GM12878 (cell line): ENCODE results near the gene RAMP2. TPM values are rescaled to one million over a fixed set of nuclear protein-coding genes. Genes with fewer than 3 reads are reported as not detected.

ENCODE experiments used
- CBFB ChIP-seq: IDR thresholded peaks from 2 replicates; pipeline ENCODE4 v1.6.1; 2016; ENCODE audit warnings: antibody characterized with exemption, low read depth
- CBX3 ChIP-seq: fragments of 200-600 bp; sonication (generic); IDR thresholded peaks from 2 replicates; pipeline ENCODE4 v1.6.1; 2016; ENCODE audit warnings: low read depth, borderline replicate concordance
- CEBPB ChIP-seq, 2 experiments: fragments of 150-350 bp in 1 of 2; IDR thresholded peaks; 2 replicates each; pipeline ENCODE4 v1.6.1; 2012 to 2014; ENCODE audit warnings: low read depth in 2 of 2, low read length in 2 of 2, borderline replicate concordance in 1 of 2, inconsistent platforms in 1 of 2
- CHD2 ChIP-seq: IDR thresholded peaks from 2 replicates; pipeline ENCODE4 v1.6.1; 2011; ENCODE audit warnings: low read depth, low read length, improper control_type of control experiment, borderline replicate concordance
- EP300 ChIP-seq, 2 experiments: fragments of 150-350 bp in 1 of 2; IDR thresholded peaks; 2 replicates each; pipeline ENCODE4 v1.6.1; 2011 to 2012; ENCODE audit warnings: low read depth in 2 of 2, low read length in 2 of 2, borderline replicate concordance in 1 of 2, improper control_type of control experiment in 1 of 2, inconsistent platforms in 1 of 2; ENCODE audit not compliant: control insufficient read depth in 1 of 2
- EZH2 ChIP-seq: IDR thresholded peaks from 2 replicates; pipeline ENCODE4 v1.6.1; 2012; ENCODE audit warnings: low read depth, mild to moderate bottlenecking, control low read depth, inconsistent platforms, low read length, borderline replicate concordance; ENCODE audit not compliant: control insufficient read depth
- FOXM1 ChIP-seq: IDR thresholded peaks from 2 replicates; pipeline ENCODE4 v1.6.1; 2012; ENCODE audit warnings: low read depth, mild to moderate bottlenecking, inconsistent platforms, low read length, moderate library complexity
- JUND ChIP-seq: IDR thresholded peaks from 2 replicates; pipeline ENCODE4 v1.6.1; 2012; ENCODE audit warnings: low read depth, mild to moderate bottlenecking, low read length, improper control_type of control experiment, moderate library complexity
- MEF2B ChIP-seq: fragments of 450-650 bp; IDR thresholded peaks from 2 replicates; pipeline ENCODE4 v1.6.1; 2018; ENCODE audit warnings: mild to moderate bottlenecking, moderate library complexity; ENCODE audit not compliant: partially characterized antibody, poor library complexity, severe bottlenecking
- NFIC ChIP-seq: IDR thresholded peaks from 2 replicates; pipeline ENCODE4 v1.6.1; 2012; ENCODE audit warnings: low read depth, mild to moderate bottlenecking, inconsistent platforms, low read length, moderate library complexity
- PAX5 ChIP-seq: IDR thresholded peaks from 2 replicates; pipeline ENCODE4 v1.6.1; 2011; ENCODE audit warnings: low read depth, low read length, borderline replicate concordance
- PML ChIP-seq: IDR thresholded peaks from 2 replicates; pipeline ENCODE4 v1.6.1; 2012; ENCODE audit warnings: low read length, inconsistent platforms
- RELA ChIP-seq: fragments of 450-650 bp; IDR thresholded peaks from 2 replicates; pipeline ENCODE4 v1.8.0; 2014; ENCODE audit warnings: borderline replicate concordance; ENCODE audit not compliant: partially characterized antibody
- SUZ12 ChIP-seq: fragments of 200-600 bp; sonication (generic); IDR thresholded peaks from one replicate; pipeline ENCODE4 v1.6.1; 2018; ENCODE audit warnings: antibody characterized with exemption, mild to moderate bottlenecking; ENCODE audit not compliant: unreplicated experiment
- WRNIP1 ChIP-seq: IDR thresholded peaks from 2 replicates; pipeline ENCODE4 v1.6.1; 2011; ENCODE audit warnings: low read depth, low read length, improper control_type of control experiment, borderline replicate concordance
- YBX1 ChIP-seq: fragments of 450-650 bp; IDR thresholded peaks from 2 replicates; pipeline ENCODE4 v1.6.1; 2016; ENCODE audit warnings: antibody characterized with exemption
- ZNF207 ChIP-seq: fragments of 450-650 bp; IDR thresholded peaks from 2 replicates; pipeline ENCODE4 v1.6.1; 2014; ENCODE audit warnings: antibody characterized with exemption, mild to moderate bottlenecking, borderline replicate concordance
- ZNF24 ChIP-seq: fragments of 450-650 bp; IDR thresholded peaks from 2 replicates; pipeline ENCODE4 v1.6.1; 2017; ENCODE audit warnings: antibody characterized with exemption, mild to moderate bottlenecking
- ZNF622 ChIP-seq: fragments of 450-650 bp; IDR thresholded peaks from 2 replicates; pipeline ENCODE4 v1.6.1; 2017; ENCODE audit warnings: mild to moderate bottlenecking, inconsistent platforms
- ZSCAN29 ChIP-seq: fragments of 450-650 bp; IDR thresholded peaks from 2 replicates; pipeline ENCODE4 v1.6.1; 2017; ENCODE audit warnings: mild to moderate bottlenecking, moderate library complexity
- polyA plus RNA-seq, 11 experiments: library from polyadenylated mRNA; depleted of rRNA in 4 of 11; unstranded in 6 of 11; stranded (reverse) in 5 of 11; fragments of >200 nt; fragmentation: Nextera tagmentation in 4 of 11; fragmentation: Illumina TruSeq in 1 of 11; extraction: Ambion mirVana in 4 of 11; extraction: Trizol in 1 of 11; gene quantifications; 1 replicate in 1 of 11; 2 replicates in 10 of 11; pipeline versions ENCODE4 v1.2.1 to v1.2.3, GENCODE V29; 2011 to 2016; ENCODE audit warnings: inconsistent platforms in 2 of 11, missing spikeins in 2 of 11, low read depth in 1 of 11
- total RNA-seq, 4 experiments: library from RNA; depleted of rRNA in 3 of 4; stranded (reverse); fragments of >200 nt in 3 of 4; fragmentation: Illumina TruSeq in 1 of 4; extraction: Trizol in 1 of 4; gene quantifications; 2 replicates each; pipeline versions ENCODE4 v1.2.1 to v1.2.3, GENCODE V29; 2013 to 2021
- TF ChIP-seq, protein P1 (sequence below): IDR thresholded peaks from 2 replicates; pipeline ENCODE4 v1.6.1; 2012; ENCODE audit warnings: low read depth, low read length, improper control_type of control experiment
- TF ChIP-seq, protein P2 (sequence below): IDR thresholded peaks from 2 replicates; pipeline ENCODE4 v1.6.1; 2012; ENCODE audit warnings: improper control_type of control experiment, low read depth, low read length; ENCODE audit not compliant: insufficient replicate concordance
- TF ChIP-seq, protein P3 (sequence below): IDR thresholded peaks from 2 replicates; pipeline ENCODE4 v1.6.1; 2011; ENCODE audit warnings: low read depth, low read length, improper control_type of control experiment, borderline replicate concordance

RAMP2 gene
- total and polyA plus RNA-seq, 10 of the 15 experiments (the other 5 are each of a cell fraction or from before 2014, with no cell fraction given): 0.14 to 0.32 (median 0.21) TPM; not detected in 4

DNA sequence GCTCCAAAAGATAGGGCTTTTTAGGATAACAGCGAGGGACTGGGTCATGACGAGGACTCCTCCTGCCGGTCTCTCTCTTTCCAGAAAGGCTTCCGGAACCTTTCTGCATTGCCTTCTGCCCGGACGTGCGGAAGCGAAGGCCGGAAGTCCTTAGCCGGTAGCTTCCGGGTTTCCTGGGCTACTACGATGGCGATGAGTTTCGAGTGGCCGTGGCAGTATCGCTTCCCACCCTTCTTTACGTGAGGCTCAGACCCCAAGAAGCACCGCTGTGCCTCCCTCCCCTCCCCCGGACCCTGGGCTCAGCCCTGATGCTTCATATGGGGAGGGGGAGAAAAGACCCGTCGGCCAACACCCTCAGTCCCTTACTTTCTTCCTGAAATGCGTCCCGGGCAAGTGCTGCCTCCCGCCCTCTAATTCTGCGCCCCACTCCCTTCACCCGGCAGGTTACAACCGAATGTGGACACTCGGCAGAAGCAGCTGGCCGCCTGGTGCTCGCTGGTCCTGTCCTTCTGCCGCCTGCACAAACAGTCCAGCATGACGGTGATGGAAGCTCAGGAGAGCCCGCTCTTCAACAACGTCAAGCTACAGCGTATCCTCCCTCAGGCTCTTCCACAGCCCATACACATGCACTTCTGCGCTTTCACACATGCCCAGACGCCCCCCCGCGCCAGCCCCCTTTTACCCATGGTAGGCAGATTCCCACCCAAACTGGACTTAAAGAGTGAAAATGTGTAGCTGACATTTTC is 12.4 kb downstream of the RAMP2 start, which contains the start of gene VPS25 (continued):
- TF ChIP-seq CBFB (peak; percentile 50; the same call in 1 of the 2 replicates), WRNIP1 (peak; percentile 95; the same call in 1 of the 2 replicates), ZNF622 (no peak), CBX3 (no peak), JUND (no peak), CHD2 (no peak), EP300 (IDR thresholded peaks at IDR 0.05; ENCODE audit: borderline replicate concordance in 1 of 2, control insufficient read depth in 1 of 2, low read depth in 2 of 2, low read length in 2 of 2) (no peak), NFIC (no peak), EZH2 (no peak), ZNF207 (peak; percentile 80; the same call in 1 of the 2 replicates), FOXM1 (no peak), SUZ12 (no peak), CEBPB (IDR thresholded peaks at IDR 0.05; ENCODE audit: borderline replicate concordance in 1 of 2, low read depth in 2 of 2, low read length in 2 of 2) (no peak), ZNF24 (0 out of 2 replicates have a peak, but pooled peaks have one; percentile 29), MEF2B (no peak), RELA (peak; percentile 54), PML (peak; percentile 98), YBX1 (no peak), PAX5 (no peak), ZSCAN29 (no peak)
- TF ChIP-seq, protein P1, sequence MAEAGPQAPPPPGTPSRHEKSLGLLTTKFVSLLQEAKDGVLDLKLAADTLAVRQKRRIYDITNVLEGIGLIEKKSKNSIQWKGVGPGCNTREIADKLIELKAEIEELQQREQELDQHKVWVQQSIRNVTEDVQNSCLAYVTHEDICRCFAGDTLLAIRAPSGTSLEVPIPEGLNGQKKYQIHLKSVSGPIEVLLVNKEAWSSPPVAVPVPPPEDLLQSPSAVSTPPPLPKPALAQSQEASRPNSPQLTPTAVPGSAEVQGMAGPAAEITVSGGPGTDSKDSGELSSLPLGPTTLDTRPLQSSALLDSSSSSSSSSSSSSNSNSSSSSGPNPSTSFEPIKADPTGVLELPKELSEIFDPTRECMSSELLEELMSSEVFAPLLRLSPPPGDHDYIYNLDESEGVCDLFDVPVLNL: no peak
- TF ChIP-seq, protein P2, sequence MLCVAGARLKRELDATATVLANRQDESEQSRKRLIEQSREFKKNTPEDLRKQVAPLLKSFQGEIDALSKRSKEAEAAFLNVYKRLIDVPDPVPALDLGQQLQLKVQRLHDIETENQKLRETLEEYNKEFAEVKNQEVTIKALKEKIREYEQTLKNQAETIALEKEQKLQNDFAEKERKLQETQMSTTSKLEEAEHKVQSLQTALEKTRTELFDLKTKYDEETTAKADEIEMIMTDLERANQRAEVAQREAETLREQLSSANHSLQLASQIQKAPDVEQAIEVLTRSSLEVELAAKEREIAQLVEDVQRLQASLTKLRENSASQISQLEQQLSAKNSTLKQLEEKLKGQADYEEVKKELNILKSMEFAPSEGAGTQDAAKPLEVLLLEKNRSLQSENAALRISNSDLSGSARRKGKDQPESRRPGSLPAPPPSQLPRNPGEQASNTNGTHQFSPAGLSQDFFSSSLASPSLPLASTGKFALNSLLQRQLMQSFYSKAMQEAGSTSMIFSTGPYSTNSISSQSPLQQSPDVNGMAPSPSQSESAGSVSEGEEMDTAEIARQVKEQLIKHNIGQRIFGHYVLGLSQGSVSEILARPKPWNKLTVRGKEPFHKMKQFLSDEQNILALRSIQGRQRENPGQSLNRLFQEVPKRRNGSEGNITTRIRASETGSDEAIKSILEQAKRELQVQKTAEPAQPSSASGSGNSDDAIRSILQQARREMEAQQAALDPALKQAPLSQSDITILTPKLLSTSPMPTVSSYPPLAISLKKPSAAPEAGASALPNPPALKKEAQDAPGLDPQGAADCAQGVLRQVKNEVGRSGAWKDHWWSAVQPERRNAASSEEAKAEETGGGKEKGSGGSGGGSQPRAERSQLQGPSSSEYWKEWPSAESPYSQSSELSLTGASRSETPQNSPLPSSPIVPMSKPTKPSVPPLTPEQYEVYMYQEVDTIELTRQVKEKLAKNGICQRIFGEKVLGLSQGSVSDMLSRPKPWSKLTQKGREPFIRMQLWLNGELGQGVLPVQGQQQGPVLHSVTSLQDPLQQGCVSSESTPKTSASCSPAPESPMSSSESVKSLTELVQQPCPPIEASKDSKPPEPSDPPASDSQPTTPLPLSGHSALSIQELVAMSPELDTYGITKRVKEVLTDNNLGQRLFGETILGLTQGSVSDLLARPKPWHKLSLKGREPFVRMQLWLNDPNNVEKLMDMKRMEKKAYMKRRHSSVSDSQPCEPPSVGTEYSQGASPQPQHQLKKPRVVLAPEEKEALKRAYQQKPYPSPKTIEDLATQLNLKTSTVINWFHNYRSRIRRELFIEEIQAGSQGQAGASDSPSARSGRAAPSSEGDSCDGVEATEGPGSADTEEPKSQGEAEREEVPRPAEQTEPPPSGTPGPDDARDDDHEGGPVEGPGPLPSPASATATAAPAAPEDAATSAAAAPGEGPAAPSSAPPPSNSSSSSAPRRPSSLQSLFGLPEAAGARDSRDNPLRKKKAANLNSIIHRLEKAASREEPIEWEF: no peak
- TF ChIP-seq, protein P3, sequence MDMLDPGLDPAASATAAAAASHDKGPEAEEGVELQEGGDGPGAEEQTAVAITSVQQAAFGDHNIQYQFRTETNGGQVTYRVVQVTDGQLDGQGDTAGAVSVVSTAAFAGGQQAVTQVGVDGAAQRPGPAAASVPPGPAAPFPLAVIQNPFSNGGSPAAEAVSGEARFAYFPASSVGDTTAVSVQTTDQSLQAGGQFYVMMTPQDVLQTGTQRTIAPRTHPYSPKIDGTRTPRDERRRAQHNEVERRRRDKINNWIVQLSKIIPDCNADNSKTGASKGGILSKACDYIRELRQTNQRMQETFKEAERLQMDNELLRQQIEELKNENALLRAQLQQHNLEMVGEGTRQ: no peak
